ENCODE data around the gene HBG1.
A peak's percentile ranks its signal among the peaks of the same experiment; 100 is the strongest.
"Not testable (repeated sequence)": the region's sequence is repeated elsewhere in the genome, so short reads cannot be mapped to it uniquely, and the experiment has no call there.

HBG1 gene

GRCh38 chr11:5249807-5250396 is at the start of gene HBG1:
Gene HBG1 (minus strand): TSS chr11:5249857. CDS start chr11:5249804, 53 bp downstream.
- not testable (repeated sequence) for DNase-seq (ENCODE audit: low read depth)

- no peak for DNase-seq (ENCODE audit: low read depth)
Observed at GRCh38 chr11:5298451-5298850, 48.8 kb upstream of the HBG1 start.

- no peak for DNase-seq (ENCODE audit: low read depth)
Observed at GRCh38 chr11:5297721-5298323, 48.2 kb upstream of the HBG1 start.

- DNase-seq (ENCODE audit: low read depth) = not testable (repeated sequence)
Observed at GRCh38 chr11:5294342-5294995, 44.8 kb upstream of the HBG1 start.

- DNase-seq (ENCODE audit: low read depth) = peak; percentile 42
Observed at GRCh38 chr11:5293028-5293427, 43.4 kb upstream of the HBG1 start.

- peak; percentile 48 for DNase-seq (ENCODE audit: low read depth)
Observed at GRCh38 chr11:5291207-5291838, 41.7 kb upstream of the HBG1 start.

GRCh38 chr11:5290106-5290505 is 40.4 kb upstream of the HBG1 start:
- no peak for DNase-seq (ENCODE audit: low read depth)

GRCh38 chr11:5289696-5290095 is 40.0 kb upstream of the HBG1 start:
- DNase-seq (ENCODE audit: low read depth) = peak; percentile 59

- DNase-seq (ENCODE audit: low read depth) = peak; percentile 65
Observed at GRCh38 chr11:5288906-5289550, 39.4 kb upstream of the HBG1 start.

- peak; percentile 57 for DNase-seq (ENCODE audit: low read depth)
Observed at GRCh38 chr11:5288108-5288905, 38.6 kb upstream of the HBG1 start.

- no peak for DNase-seq (ENCODE audit: low read depth)
Observed at GRCh38 chr11:5286901-5287300, 37.2 kb upstream of the HBG1 start.

- DNase-seq (ENCODE audit: low read depth) = no peak
Observed at GRCh38 chr11:5286351-5286750, 36.7 kb upstream of the HBG1 start.

GRCh38 chr11:5285703-5286340 is 36.2 kb upstream of the HBG1 start:
- no peak for DNase-seq (ENCODE audit: low read depth)

- no peak for DNase-seq (ENCODE audit: low read depth)
Observed at GRCh38 chr11:5284637-5285036, 35.0 kb upstream of the HBG1 start.

GRCh38 chr11:5283882-5284281 is 34.2 kb upstream of the HBG1 start:
- no peak for DNase-seq (ENCODE audit: low read depth)

- DNase-seq (ENCODE audit: low read depth) = no peak
Observed at GRCh38 chr11:5283086-5283485, 33.4 kb upstream of the HBG1 start.

- no peak for DNase-seq (ENCODE audit: low read depth)
Observed at GRCh38 chr11:5282628-5283027, 33.0 kb upstream of the HBG1 start.

GRCh38 chr11:5281596-5281995 is 31.9 kb upstream of the HBG1 start:
- DNase-seq (ENCODE audit: low read depth) = no peak

- peak; percentile 99 for DNase-seq (ENCODE audit: low read depth)
Observed at GRCh38 chr11:5280582-5281102, 31.0 kb upstream of the HBG1 start.

- DNase-seq (ENCODE audit: low read depth) = peak; percentile 11
Observed at GRCh38 chr11:5279471-5280090, 29.9 kb upstream of the HBG1 start.

All from EH (cell line).